ENCODE data around the gene SPC24. TPM values are rescaled to one million over a fixed set of nuclear protein-coding genes. Genes with fewer than 3 reads are reported as not detected.
"Not testable (repeated sequence)": the region's sequence is repeated elsewhere in the genome, so short reads cannot be mapped to it uniquely, and the experiment has no call there.

The SPC24 gene
- polyA plus RNA-seq, 1 of the 3 experiments (the other 2 are of a cell fraction) = 18.9 TPM

- peak; percentile 94 for TF ChIP-seq CHD2 (IDR thresholded peaks at IDR 0.05; ENCODE audit: low read length, partially characterized antibody)
- TF ChIP-seq TCF12 (IDR thresholded peaks at IDR 0.05) = peak; percentile 18; the same call in 1 of the 2 replicates
- TF ChIP-seq FOXM1 (IDR thresholded peaks at IDR 0.05; ENCODE audit: low read depth) = no peak
- no peak for TF ChIP-seq NFIC (IDR thresholded peaks at IDR 0.05; ENCODE audit: borderline replicate concordance)
- TF ChIP-seq USF1 (IDR thresholded peaks at IDR 0.05; ENCODE audit: borderline replicate concordance, low read depth) = no peak
- peak; percentile 37; the same call in 1 of the 2 replicates for TF ChIP-seq SMC3 (IDR thresholded peaks at IDR 0.05; ENCODE audit: low read depth, low read length)
- no peak for TF ChIP-seq NRF1 (IDR thresholded peaks at IDR 0.05; ENCODE audit: low read depth, low read length)
These were observed 49.1 kb downstream of the SPC24 start (continued) for GRCh38 chr19:11106477-11106876.

- Histone ChIP-seq H3K27ac (ENCODE audit: low read depth in 2 of 2, low read length in 1 of 2) (no peak overlapping the region; a peak in 1 of 4 replicates), H3K9me3 (no peaks in the 10 kb centered on the region), H3K4me3 (ENCODE audit: low read depth in 2 of 2, low read length in 1 of 2) (no peak overlapping the region), H3K4me2 (no peak overlapping the region), H3K79me2 (ENCODE audit: insufficient read depth) (peaks cover 6% of the 10 kb centered on the region; the same call in 1 of the 2 replicates), H2AFZ (ENCODE audit: low read depth) (no peak overlapping the region), H3F3A (replicated peaks; ENCODE audit: insufficient read depth) (no peaks in the 10 kb centered on the region), H3K4me1 (ENCODE audit: control insufficient read depth in 1 of 2, insufficient read depth in 2 of 2, low read depth in 1 of 2, low read length in 1 of 2) (peaks cover 0 to 10% of the 10 kb centered on the region in 2 experiments; a peak in 1 of 4 replicates), H4K20me1 (ENCODE audit: insufficient read depth) (no peaks in the 10 kb centered on the region), H3K36me3 (replicated peaks in 1 of 2; ENCODE audit: control insufficient read depth in 1 of 2, insufficient read depth in 2 of 2, low read length in 1 of 2) (peaks cover 24 to 25% of the 10 kb centered on the region in 2 experiments), H3K9ac (no peak overlapping the region), H3K27me3 (ENCODE audit: insufficient read depth) (no peaks in the 10 kb centered on the region), H3K9me2 (no peaks in the 10 kb centered on the region)
- CTCF ChIA-PET = interaction anchor here (1.5 to 2.4 kb wide), 3 partner anchors 15 to 25 kb away, joined by 4 to 15 read pairs (median 4); no protein-coding TSS in a partner anchor
- DNase-seq = no peak
- WGBS (ENCODE audit: low lambda C conversion rate) = 94% methylated on average over 8 of the region's 36 CpGs
- no peak for TF ChIP-seq RFX5 (IDR thresholded peaks at IDR 0.05; ENCODE audit: low read length)
- POLR2A ChIA-PET = no interaction called here
These were observed 50.5 kb downstream of the SPC24 start for GRCh38 chr19:11105014-11105636.

GRCh38 chr19:11103667-11104066 lies 51.9 kb downstream of the SPC24 start:
- H3K4me2 ChIP-seq; DNase-seq; POLR2A ChIA-PET; H3K4me1 ChIP-seq (ENCODE audit: control insufficient read depth in 1 of 2, insufficient read depth in 2 of 2, low read depth in 1 of 2, low read length in 1 of 2); H3F3A ChIP-seq (replicated peaks; ENCODE audit: insufficient read depth); H3K9me2 ChIP-seq; H3K9me3 ChIP-seq; H2AFZ ChIP-seq (ENCODE audit: low read depth); H3K4me3 ChIP-seq (ENCODE audit: low read depth in 2 of 2, low read length in 1 of 2); H3K27ac ChIP-seq (ENCODE audit: low read depth in 2 of 2, low read length in 1 of 2); H3K9ac ChIP-seq; H3K27me3 ChIP-seq (ENCODE audit: insufficient read depth); H4K20me1 ChIP-seq (ENCODE audit: insufficient read depth): not testable (repeated sequence)
- 96% methylated on average over 10 of the region's 10 CpGs for WGBS (ENCODE audit: low lambda C conversion rate)
- peaks cover 19 to 33% of the 10 kb centered on the region in 2 experiments for H3K36me3 ChIP-seq (replicated peaks in 1 of 2; ENCODE audit: control insufficient read depth in 1 of 2, insufficient read depth in 2 of 2, low read length in 1 of 2)
- CTCF ChIA-PET = interaction anchor here (1.0 to 1.2 kb wide), 3 partner anchors 9 to 161 kb away, joined by 3 to 5 read pairs (median 3); no protein-coding TSS in a partner anchor
- peaks cover 21% of the 10 kb centered on the region; the same call in 1 of the 2 replicates for H3K79me2 ChIP-seq (ENCODE audit: insufficient read depth)

GRCh38 chr19:11102944-11103343 lies 52.6 kb downstream of the SPC24 start:
- Histone ChIP-seq H3K79me2 (ENCODE audit: insufficient read depth) (peaks cover 28% of the 10 kb centered on the region), H3K4me3 (ENCODE audit: low read depth in 2 of 2, low read length in 1 of 2) (no peak overlapping the region), H2AFZ (ENCODE audit: low read depth) (no peak overlapping the region), H3K9me3 (no peaks in the 10 kb centered on the region; the same call in 1 of the 2 replicates), H3K4me1 (ENCODE audit: control insufficient read depth in 1 of 2, insufficient read depth in 2 of 2, low read depth in 1 of 2, low read length in 1 of 2) (peaks cover 0 to 10% of the 10 kb centered on the region in 2 experiments; a peak in 1 of 4 replicates), H3K4me2 (no peak overlapping the region), H3K9ac (no peak overlapping the region), H4K20me1 (ENCODE audit: insufficient read depth) (no peaks in the 10 kb centered on the region), H3K27ac (ENCODE audit: low read depth in 2 of 2, low read length in 1 of 2) (no peak overlapping the region), H3F3A (replicated peaks; ENCODE audit: insufficient read depth) (no peaks in the 10 kb centered on the region), H3K36me3 (replicated peaks in 1 of 2; ENCODE audit: control insufficient read depth in 1 of 2, insufficient read depth in 2 of 2, low read length in 1 of 2) (peaks cover 16 to 32% of the 10 kb centered on the region in 2 experiments), H3K27me3 (ENCODE audit: insufficient read depth) (no peaks in the 10 kb centered on the region), H3K9me2 (no peaks in the 10 kb centered on the region)
- DNase-seq = no peak
- ChIA-PET CTCF (no interaction called here), POLR2A (no interaction called here)
- 97% methylated on average over 9 of the region's 16 CpGs for WGBS (ENCODE audit: low lambda C conversion rate)
- TF ChIP-seq GABPA (IDR thresholded peaks at IDR 0.05; ENCODE audit: low read depth) = no peak
- TF ChIP-seq SIN3A (IDR thresholded peaks at IDR 0.05; ENCODE audit: borderline replicate concordance, low read depth, low read length) = no peak
- no peak for TF ChIP-seq ZBTB33 (IDR thresholded peaks at IDR 0.05; ENCODE audit: borderline replicate concordance, low read depth)
- TF ChIP-seq NRF1 (IDR thresholded peaks at IDR 0.05; ENCODE audit: low read depth, low read length) = no peak
- no peak for TF ChIP-seq RFX5 (IDR thresholded peaks at IDR 0.05; ENCODE audit: low read length)
- no peak for TF ChIP-seq NFIC (IDR thresholded peaks at IDR 0.05; ENCODE audit: borderline replicate concordance)
- TF ChIP-seq FOXM1 (IDR thresholded peaks at IDR 0.05; ENCODE audit: low read depth) = no peak
- no peak for TF ChIP-seq MXI1 (IDR thresholded peaks at IDR 0.05; ENCODE audit: low read depth, low read length)
- TF ChIP-seq IRF3 (IDR thresholded peaks at IDR 0.05; ENCODE audit: low read depth, low read length) = no peak
